GM18909 (cell line): Measurements from ENCODE around the gene CARM1.

Experiments used
- ATAC-seq: cut with Tn5 transposase; IDR thresholded peaks from one replicate; pipeline ENCODE4 v1.9.1; 2021; ENCODE audit warnings: mild to moderate bottlenecking; ENCODE audit not compliant: unreplicated experiment, poor library complexity

Gene CARM1

DNA sequence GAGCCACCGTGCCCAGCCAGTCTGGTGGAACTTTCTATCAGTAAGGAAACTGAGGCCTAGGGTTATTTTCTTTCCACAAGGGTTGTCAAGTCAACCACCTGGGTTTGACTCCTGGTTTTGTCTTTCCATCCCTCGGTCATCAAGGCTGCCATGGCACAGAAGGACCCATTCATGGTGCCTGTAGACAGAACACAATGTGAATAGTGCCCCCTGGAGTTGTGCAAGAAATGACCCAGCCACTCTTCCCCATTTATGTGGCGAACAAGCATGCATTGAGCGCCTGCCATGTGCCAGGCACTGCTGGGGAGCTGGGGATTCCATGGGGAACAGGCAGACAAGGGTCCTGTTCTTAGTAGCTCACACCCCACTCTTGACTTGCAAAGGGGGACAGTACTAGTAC, 93.5 kb downstream of the CARM1 start:
- ATAC-seq, result no peak

DNA sequence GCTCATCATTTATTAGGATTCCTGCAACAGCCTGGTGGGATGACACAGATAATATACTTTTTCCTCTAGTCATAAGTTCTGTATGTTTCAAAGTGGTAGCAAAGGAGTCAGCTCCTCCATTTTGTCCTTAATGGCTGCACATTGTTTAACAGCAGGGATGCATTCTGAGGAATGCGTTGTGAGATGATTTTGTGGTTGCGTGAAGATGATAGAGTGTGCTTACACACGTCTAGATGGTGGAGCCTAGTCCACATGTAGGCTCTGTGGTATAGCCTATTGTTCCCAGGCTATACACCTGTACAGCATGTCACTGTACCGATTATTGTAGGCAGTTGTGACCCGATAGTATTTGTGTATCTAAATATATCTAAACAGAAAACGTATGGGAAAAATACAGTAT, 94.0 kb downstream of the CARM1 start:
- no peak for ATAC-seq

GRCh38 chr19:10966809-10967208, 95.5 kb downstream of the CARM1 start:
- no peak for ATAC-seq

DNA sequence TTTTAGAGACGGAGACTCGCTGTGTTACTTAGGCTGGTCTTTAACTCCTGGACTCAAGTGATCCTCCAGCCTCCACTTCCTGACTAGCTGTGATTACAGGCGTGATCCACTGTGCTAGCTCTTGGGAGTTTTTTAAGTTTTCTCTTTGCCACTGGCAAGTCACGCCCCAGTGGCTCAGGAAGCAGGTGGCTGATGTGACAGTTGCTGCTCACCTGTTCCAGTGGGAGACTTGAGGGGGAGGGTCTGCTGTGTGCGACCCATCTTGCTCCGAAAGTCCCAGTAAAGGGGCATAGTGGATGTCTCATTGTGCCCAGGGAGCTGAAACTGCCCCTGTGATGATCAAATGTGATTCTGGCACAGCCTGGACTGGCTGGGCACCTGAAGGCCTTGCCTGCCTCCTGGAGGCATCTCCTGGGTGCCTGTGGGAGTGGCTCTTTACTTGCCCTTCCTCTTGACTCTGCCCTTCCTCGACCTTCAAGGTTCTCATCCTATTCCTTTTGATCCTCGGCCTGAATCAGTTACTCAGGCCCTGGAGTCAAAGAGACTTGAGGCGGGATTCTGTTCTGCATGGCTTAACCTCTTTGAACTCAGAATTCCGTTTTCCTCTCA, 97.3 kb downstream of the CARM1 start:
- no peak for ATAC-seq

GRCh38 chr19:10971107-10971726, 99.9 kb downstream of the CARM1 start:
- no peak for ATAC-seq
